ENCODE measurements around the gene MINDY2.

The MINDY2 gene

DNA sequence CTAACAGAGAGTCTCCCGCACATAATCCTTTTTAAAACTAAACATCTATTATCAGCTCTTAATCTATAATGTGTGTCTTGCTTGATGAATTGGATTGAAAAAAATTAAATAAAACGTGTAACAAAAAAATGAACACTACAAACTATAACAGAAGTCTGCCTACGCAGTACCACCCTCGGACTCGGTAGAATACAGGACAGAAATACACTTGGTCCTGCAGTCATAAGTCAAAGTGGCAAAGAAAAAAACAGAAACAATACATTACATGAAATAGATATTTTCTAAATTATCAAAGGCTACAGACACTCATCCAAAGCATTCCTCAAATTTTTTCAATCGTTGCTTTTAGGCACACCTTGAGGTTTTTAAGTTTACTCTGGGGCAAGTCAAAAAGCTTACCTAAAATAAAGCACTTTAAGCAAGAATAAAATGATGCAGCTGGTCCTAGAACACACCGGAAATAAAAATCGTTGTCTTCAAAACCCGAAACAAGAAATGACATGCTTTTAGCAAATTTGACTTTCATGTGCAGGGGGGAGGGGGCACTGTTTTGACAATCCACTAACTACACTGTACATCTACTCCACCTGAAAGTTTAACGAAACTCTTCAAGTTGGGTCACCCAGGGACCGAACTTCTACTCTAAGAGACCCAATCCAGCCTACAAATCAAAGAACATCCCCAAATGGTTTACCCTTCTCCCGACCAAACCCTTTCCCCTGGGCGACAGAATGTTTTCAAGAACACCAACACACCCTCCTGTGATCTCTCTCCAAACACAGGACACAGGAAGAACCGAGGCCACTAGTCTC lies 22.9 kb upstream of the MINDY2 start:
- Histone ChIP-seq H2BK5ac (ENCODE audit: low read depth, low read length, poor library complexity, severe bottlenecking) (peak overlapping the region; percentile 98), H3K18ac (ENCODE audit: low read depth in 1 of 2, low read length in 2 of 2) (peak overlapping the region; percentile 95 to 99), H3K9ac (ENCODE audit: low read length) (peak overlapping the region; percentile 93), H2BK15ac (ENCODE audit: low read depth, poor library complexity, severe bottlenecking) (peak overlapping the region; percentile 44), H4K91ac (ENCODE audit: low read length) (peak overlapping the region; percentile 91), H3K23ac (ENCODE audit: low read length in 2 of 2) (peak overlapping the region in 1 of 2 experiments; percentile 99), H3K27ac (ENCODE audit: low read length, poor library complexity, severe bottlenecking) (peak overlapping the region; percentile 20), H2AFZ (ENCODE audit: low read depth, low read length) (no peak overlapping the region), H2BK12ac (ENCODE audit: low read length in 2 of 2) (no peak overlapping the region), H3K4ac (ENCODE audit: low read depth in 1 of 2, low read length in 2 of 2) (peak overlapping the region in 1 of 2 experiments; percentile 99), H3K79me1 (replicated peaks; ENCODE audit: low read length, poor library complexity, severe bottlenecking) (no peaks in the 10 kb centered on the region), H2BK120ac (ENCODE audit: low read depth, low read length) (no peak overlapping the region), H2AK5ac (ENCODE audit: low read length, severe bottlenecking) (peak overlapping the region; percentile 9), H3K36me3 (ENCODE audit: control insufficient read depth in 1 of 2, insufficient read depth in 2 of 2, low read depth in 1 of 2, low read length in 2 of 2) (no peaks in the 10 kb centered on the region), H3K4me1 (ENCODE audit: control insufficient read depth, insufficient read depth, low read depth, low read length) (peaks cover 4% of the 10 kb centered on the region), H4K8ac (ENCODE audit: low read length) (no peak overlapping the region), H3K14ac (ENCODE audit: low read length in 2 of 2) (peak overlapping the region in 1 of 2 experiments; percentile 99), H3K9me3 (ENCODE audit: control insufficient read depth, low read length) (no peaks in the 10 kb centered on the region), H3K27me3 (ENCODE audit: control insufficient read depth in 1 of 2, insufficient read depth in 1 of 2, low read length in 2 of 2) (no peaks in the 10 kb centered on the region), H3K4me2 (ENCODE audit: low read length, poor library complexity, severe bottlenecking) (peak overlapping the region; percentile 81), H3K4me3 (ENCODE audit: insufficient read depth in 1 of 2, low read depth in 1 of 2, low read length in 2 of 2) (peak overlapping the region; percentile 86 to 96)
- DNase-seq: no peak
- WGBS: 7% methylated on average over 12 of the region's 14 CpGs

DNA sequence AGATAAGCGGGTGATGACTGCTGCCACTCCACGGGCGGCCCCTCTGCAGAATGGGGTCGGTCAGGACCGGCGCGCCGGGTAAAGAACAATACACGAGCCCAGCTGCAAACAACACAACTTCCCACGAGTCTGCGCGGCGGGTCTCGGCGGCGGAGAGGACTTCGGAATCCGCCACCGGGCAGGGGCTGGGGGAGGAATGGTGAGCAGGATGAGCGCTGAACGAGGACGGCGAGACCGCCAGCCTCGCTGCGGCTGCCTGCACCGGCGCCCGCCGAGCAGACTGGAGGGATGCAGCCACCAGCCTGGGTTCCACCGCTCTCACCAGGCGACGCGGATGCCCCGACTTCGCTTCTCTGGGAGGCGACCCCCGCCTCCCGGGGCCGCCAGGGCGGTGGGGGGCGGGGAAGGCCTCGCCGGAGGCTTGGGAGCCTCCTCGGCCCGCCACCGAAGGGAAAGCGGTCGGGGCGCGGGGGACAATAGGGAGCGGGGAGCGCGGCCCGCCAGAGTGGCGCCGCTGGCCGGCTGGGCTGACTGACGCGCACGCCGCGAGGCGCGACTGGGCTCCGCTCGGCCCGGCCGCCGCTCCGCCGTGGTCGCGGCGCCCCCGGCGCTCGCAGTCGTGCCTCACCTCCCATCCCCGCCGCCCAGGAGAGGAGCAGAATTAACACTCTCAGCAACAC lies 22.1 kb upstream of the MINDY2 start:
- peak overlapping the region; percentile 83 to 99 for H3K4ac ChIP-seq (ENCODE audit: low read depth in 1 of 2, low read length in 2 of 2)
- peak overlapping the region; percentile 95 to 99 for H3K18ac ChIP-seq (ENCODE audit: low read depth in 1 of 2, low read length in 2 of 2)
- no peaks in the 10 kb centered on the region for H3K36me3 ChIP-seq (ENCODE audit: control insufficient read depth in 1 of 2, insufficient read depth in 2 of 2, low read depth in 1 of 2, low read length in 2 of 2)
- no peaks in the 10 kb centered on the region for H3K27me3 ChIP-seq (ENCODE audit: control insufficient read depth in 1 of 2, insufficient read depth in 1 of 2, low read length in 2 of 2)
- H3K27ac ChIP-seq (ENCODE audit: low read length, poor library complexity, severe bottlenecking): peak overlapping the region; percentile 97
- peak overlapping the region; percentile 89 for H4K8ac ChIP-seq (ENCODE audit: low read length)
- WGBS: under 1% methylated on average over 63 of the region's 81 CpGs
- H2BK5ac ChIP-seq (ENCODE audit: low read depth, low read length, poor library complexity, severe bottlenecking): peak overlapping the region; percentile 98
- DNase-seq: peak; percentile 52
- peak overlapping the region; percentile 93 for H3K9ac ChIP-seq (ENCODE audit: low read length)
- H2BK12ac ChIP-seq (ENCODE audit: low read length in 2 of 2): peak overlapping the region in 1 of 2 experiments; percentile 92
- peaks cover 3% of the 10 kb centered on the region for H3K4me1 ChIP-seq (ENCODE audit: control insufficient read depth, insufficient read depth, low read depth, low read length)
- peak overlapping the region; percentile 87 for H2BK15ac ChIP-seq (ENCODE audit: low read depth, poor library complexity, severe bottlenecking)
- peak overlapping the region; percentile 86 to 96 for H3K4me3 ChIP-seq (ENCODE audit: insufficient read depth in 1 of 2, low read depth in 1 of 2, low read length in 2 of 2)
- H3K23ac ChIP-seq (ENCODE audit: low read length in 2 of 2): peak overlapping the region; percentile 51 to 99
- H2BK120ac ChIP-seq (ENCODE audit: low read depth, low read length): peak overlapping the region; percentile 71
- H3K79me1 ChIP-seq (replicated peaks; ENCODE audit: low read length, poor library complexity, severe bottlenecking): no peaks in the 10 kb centered on the region
- peak overlapping the region; percentile 81 for H3K4me2 ChIP-seq (ENCODE audit: low read length, poor library complexity, severe bottlenecking)
- H2AK5ac ChIP-seq (ENCODE audit: low read length, severe bottlenecking): peak overlapping the region; percentile 9
- H3K9me3 ChIP-seq (ENCODE audit: control insufficient read depth, low read length): no peaks in the 10 kb centered on the region
- H3K14ac ChIP-seq (ENCODE audit: low read length in 2 of 2): peak overlapping the region; percentile 76 to 99
- H4K91ac ChIP-seq (ENCODE audit: low read length): peak overlapping the region; percentile 91
- H2AFZ ChIP-seq (ENCODE audit: low read depth, low read length): peak overlapping the region; percentile 61

DNA sequence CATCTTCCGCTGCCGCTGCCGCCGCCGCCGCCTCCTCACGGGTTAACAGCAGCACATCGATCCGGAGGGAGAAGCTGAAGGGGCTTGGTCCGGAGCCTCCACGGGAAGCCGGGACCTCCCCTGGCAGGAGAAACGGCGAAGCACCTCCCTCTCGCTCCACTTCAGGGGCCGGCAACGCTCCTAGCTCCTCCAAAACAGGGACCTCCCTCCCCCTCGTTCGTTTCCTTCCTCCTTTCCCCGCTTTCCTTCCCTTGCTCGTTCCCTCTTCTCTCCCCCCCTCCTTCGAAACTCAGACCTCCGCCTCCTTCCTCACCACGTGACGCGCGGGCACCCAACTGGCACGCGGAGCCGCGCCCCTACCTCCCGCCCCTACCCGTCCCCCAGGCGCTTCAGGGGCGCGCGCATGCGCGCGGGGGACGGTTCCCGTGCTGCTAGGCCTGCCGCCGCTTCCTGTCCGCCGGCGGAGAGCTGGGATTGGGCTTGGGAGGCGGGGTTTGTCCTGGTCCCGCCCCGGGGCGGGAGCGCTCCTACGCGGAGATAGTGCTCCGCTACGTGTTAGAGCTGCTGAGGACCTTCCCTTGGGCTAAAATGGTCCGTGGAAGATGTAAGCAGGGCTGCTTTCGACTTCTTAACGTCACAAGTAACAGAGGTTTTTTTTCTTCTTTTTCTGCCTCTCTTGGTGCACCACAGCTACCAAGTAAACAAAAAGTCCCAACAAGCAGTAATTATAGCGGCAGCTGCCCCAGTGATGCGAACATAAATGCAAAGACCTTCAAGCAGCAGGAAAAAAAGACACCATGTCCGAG lies 21.4 kb upstream of the MINDY2 start, which contains the start of gene ADAM10:
Gene ADAM10, minus strand, starts transcription at position 176 of the 806 bp plus-strand sequence. Its CDS starts 173 bp downstream, at position 3.
- peak within 1 kb of the TSS; percentile 76 to 99 for H3K14ac ChIP-seq (ENCODE audit: low read length in 2 of 2)
- H3K4ac ChIP-seq (ENCODE audit: low read depth in 1 of 2, low read length in 2 of 2): peak within 1 kb of the TSS; percentile 83 to 99
- H2BK120ac ChIP-seq (ENCODE audit: low read depth, low read length): peak within 1 kb of the TSS; percentile 71
- no peaks in the 10 kb centered on the region for H3K27me3 ChIP-seq (ENCODE audit: control insufficient read depth in 1 of 2, insufficient read depth in 1 of 2, low read length in 2 of 2)
- H3K9ac ChIP-seq (ENCODE audit: low read length): peak within 1 kb of the TSS; percentile 95
- peak within 1 kb of the TSS; percentile 98 for H2BK5ac ChIP-seq (ENCODE audit: low read depth, low read length, poor library complexity, severe bottlenecking)
- H3K27ac ChIP-seq (ENCODE audit: low read length, poor library complexity, severe bottlenecking): peak within 1 kb of the TSS; percentile 97
- peak within 1 kb of the TSS in 1 of 2 experiments; percentile 92 for H2BK12ac ChIP-seq (ENCODE audit: low read length in 2 of 2)
- H4K91ac ChIP-seq (ENCODE audit: low read length): peak within 1 kb of the TSS; percentile 91
- peak within 1 kb of the TSS; percentile 81 for H3K4me2 ChIP-seq (ENCODE audit: low read length, poor library complexity, severe bottlenecking)
- DNase-seq: peak; percentile 99
- peak within 1 kb of the TSS; percentile 9 for H2AK5ac ChIP-seq (ENCODE audit: low read length, severe bottlenecking)
- H3K9me3 ChIP-seq (ENCODE audit: control insufficient read depth, low read length): no peaks in the 10 kb centered on the region
- H3K36me3 ChIP-seq (ENCODE audit: control insufficient read depth in 1 of 2, insufficient read depth in 2 of 2, low read depth in 1 of 2, low read length in 2 of 2): no peaks in the 10 kb centered on the region
- WGBS: under 1% methylated on average over 43 of the region's 62 CpGs
- peak within 1 kb of the TSS; percentile 95 to 99 for H3K18ac ChIP-seq (ENCODE audit: low read depth in 1 of 2, low read length in 2 of 2)
- peak within 1 kb of the TSS; percentile 86 to 96 for H3K4me3 ChIP-seq (ENCODE audit: insufficient read depth in 1 of 2, low read depth in 1 of 2, low read length in 2 of 2)
- peak within 1 kb of the TSS; percentile 89 for H4K8ac ChIP-seq (ENCODE audit: low read length)
- H3K23ac ChIP-seq (ENCODE audit: low read length in 2 of 2): peak within 1 kb of the TSS; percentile 51 to 99
- H3K4me1 ChIP-seq (ENCODE audit: control insufficient read depth, insufficient read depth, low read depth, low read length): peaks cover 3% of the 10 kb centered on the region
- no peaks in the 10 kb centered on the region for H3K79me1 ChIP-seq (replicated peaks; ENCODE audit: low read length, poor library complexity, severe bottlenecking)
- peak within 1 kb of the TSS; percentile 87 for H2BK15ac ChIP-seq (ENCODE audit: low read depth, poor library complexity, severe bottlenecking)
- peak within 1 kb of the TSS; percentile 61 for H2AFZ ChIP-seq (ENCODE audit: low read depth, low read length)

Data from mesenchymal stem cell (in vitro differentiated cells and primary cell).